HG03354 (cell line): ENCODE measurements around the gene DUSP5.
"Not testable (repeated sequence)": the region's sequence is repeated elsewhere in the genome, so short reads cannot be mapped to it uniquely, and the experiment has no call there.

Experiments
- ATAC-seq: cut with Tn5 transposase; IDR thresholded peaks from one replicate; pipeline ENCODE4 v1.9.1; 2021; ENCODE audit warnings: mild to moderate bottlenecking; ENCODE audit not compliant: unreplicated experiment, poor library complexity, severe bottlenecking

Gene DUSP5

DNA sequence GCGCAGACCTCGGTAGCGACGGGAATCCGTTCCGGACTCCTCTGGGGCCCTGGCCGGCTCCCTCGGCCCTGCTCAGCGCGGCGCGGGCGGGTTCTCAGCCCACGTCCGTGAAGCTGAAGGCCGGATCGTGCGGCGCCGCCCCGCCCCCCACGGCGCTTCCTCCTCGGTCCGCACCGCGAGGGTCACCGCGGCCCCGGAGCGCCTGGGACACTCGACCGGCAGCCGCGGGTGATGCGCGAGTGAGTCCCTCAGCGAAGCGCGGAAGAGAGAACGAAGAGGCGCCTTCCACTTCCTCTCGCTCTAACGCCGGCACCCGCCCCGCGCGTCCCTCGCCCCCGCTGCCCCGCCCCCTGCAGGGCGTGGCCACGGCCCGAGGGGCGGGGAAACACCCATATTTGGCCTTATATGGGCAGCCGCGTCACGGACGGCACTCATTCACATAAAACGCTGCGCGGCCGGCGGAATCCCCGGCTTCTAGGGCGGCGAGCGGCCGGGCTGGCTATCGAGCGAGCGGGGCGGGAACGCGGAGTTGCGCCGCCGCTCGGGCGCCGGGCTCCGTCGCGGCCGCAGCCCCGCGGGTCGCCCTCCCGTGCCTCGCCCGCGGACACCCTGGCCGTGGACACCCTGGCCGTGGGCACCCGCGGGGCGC, at the start of gene DUSP5:
Gene DUSP5 (plus strand): TSS at position 470 of the 649 bp plus-strand sequence. CDS start 215 bp downstream, outside the sequence.
- ATAC-seq, result peak; percentile 66

DNA sequence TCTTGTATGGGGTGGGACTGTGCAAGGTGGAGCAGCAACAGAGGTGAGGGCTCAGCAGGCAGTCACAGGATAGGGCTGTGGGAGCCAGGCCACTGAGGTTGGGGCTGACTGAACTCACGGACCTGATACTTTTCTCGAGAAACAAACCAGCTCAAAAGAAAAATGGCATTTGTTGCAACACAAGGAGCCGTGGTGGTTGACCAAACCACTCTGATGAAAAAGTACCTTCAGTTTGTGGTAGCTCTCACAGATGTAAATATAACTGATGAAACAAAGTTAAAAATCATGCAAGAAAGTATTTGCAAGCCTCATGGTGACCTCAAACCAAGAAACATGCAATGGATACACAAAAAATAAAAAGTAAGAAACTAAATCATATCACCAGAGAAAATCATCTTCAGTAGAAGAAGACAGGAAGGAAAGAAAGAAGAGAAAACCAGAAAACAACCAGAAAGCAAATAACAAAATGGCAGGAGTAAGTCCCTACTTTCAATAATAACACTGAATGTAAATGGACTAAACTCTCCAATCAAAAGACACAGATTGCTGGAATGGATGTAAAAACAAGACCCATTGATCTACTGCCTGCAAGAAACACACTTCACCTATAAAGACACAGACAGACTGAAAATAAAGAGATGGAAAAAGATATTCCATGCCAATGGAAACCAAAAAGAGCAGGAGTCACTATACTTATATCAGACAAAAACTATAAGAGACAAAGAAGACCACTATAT, 48.9 kb upstream of the DUSP5 start:
- no peak for ATAC-seq

GRCh38 chr10:110455446-110455845, 42.3 kb upstream of the DUSP5 start:
- ATAC-seq, result no peak

GRCh38 chr10:110456046-110456445, 41.7 kb upstream of the DUSP5 start:
- ATAC-seq, result no peak

- ATAC-seq, result no peak
Measured at GRCh38 chr10:110456523-110457091, 41.1 kb upstream of the DUSP5 start.

DNA sequence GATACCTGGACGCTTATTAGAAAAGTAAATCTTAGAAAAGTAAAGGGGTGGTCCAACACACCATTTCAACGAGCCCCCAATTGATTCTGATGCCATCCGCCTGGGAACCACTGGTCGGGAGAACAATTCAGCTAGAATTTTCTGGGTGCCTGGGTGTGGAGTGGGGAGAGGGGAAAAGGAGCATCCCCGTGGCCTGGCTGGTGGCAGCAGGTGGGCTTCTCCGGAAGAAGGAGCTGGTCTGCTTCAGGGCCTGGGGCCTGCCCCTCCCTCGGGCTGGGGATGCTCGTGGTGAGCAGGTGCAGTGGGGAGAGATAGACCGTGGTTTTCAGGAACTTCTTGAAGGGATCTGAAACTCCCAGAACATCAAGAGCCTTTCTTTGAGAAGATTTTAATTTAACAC, 39.9 kb upstream of the DUSP5 start:
- ATAC-seq, result no peak

GRCh38 chr10:110458266-110458920, 39.3 kb upstream of the DUSP5 start:
- ATAC-seq, result no peak

DNA sequence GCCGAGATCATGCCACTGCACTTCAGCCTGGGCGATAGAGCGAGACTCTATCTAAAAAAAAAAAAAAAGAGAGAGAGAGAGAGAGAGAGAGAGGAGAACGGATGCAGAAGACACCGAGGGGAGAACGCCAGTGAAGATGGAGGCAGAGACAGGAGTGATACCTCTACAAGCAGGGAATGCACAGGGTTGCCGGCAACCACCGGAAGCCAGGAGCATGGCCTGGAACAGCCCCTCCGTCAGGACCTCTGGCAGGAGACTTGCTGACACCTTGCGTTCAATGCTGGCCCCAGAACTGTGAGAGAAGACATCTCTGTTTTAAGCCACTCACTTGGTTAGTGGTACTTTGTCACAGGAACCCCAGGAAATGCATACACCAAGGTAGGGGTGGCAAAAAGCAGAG, 38.1 kb upstream of the DUSP5 start:
- no peak for ATAC-seq

DNA sequence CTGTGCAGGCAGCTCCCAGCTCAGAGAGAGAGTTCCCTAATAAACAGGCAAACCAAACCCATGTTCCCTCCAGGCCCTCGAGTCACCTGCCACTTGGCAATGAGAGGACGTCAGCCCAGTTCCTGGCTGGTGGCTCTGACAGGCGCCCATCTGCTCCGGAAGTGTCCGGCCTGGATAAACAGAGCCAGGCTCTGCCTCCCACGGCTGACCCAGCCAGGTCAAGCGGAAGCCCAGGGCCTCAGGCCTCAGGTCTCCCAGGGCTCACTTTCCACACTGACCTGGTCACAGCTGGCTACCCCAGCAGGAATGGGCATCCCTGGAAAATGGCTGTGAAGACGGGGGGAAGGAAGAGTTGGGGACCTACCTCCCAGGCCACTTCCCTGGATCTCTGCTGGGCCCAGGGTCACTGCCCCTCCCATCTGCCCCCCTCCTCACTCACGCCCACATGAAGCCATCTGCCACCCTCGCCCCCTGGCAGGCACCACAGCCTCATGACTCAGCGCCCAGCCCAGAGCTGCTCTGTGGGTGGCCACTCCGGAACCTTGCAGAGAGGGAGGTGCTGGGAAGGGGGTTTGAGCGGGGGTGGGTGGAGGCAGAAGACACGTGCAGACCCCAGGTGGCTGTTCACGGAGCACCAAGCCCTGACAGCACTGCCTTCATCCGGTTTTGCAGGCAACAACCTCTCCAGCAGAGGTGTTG, 37.4 kb upstream of the DUSP5 start:
- peak; percentile 47 for ATAC-seq

DNA sequence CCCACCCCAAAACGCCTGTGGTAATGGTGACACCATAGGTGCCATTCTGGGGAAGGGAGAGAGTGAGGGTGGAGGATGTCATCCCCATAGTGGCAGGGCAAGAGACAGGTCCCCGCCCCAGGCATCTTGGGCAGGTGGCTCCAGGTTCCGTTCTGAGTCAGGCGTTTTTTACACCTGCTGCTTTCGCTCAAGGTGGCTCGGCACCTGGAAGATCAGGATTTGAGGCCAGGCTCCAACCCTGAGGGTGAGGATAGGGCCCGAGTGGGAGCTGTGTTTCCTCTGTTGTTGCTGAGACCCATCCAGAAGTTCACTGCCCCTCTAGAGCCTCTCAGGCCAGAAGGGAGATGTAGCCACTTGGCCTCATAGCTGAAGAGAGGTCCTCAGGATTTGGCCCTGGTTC, 36.6 kb upstream of the DUSP5 start:
- no peak for ATAC-seq

GRCh38 chr10:110461530-110461929, 36.2 kb upstream of the DUSP5 start:
- no peak for ATAC-seq

DNA sequence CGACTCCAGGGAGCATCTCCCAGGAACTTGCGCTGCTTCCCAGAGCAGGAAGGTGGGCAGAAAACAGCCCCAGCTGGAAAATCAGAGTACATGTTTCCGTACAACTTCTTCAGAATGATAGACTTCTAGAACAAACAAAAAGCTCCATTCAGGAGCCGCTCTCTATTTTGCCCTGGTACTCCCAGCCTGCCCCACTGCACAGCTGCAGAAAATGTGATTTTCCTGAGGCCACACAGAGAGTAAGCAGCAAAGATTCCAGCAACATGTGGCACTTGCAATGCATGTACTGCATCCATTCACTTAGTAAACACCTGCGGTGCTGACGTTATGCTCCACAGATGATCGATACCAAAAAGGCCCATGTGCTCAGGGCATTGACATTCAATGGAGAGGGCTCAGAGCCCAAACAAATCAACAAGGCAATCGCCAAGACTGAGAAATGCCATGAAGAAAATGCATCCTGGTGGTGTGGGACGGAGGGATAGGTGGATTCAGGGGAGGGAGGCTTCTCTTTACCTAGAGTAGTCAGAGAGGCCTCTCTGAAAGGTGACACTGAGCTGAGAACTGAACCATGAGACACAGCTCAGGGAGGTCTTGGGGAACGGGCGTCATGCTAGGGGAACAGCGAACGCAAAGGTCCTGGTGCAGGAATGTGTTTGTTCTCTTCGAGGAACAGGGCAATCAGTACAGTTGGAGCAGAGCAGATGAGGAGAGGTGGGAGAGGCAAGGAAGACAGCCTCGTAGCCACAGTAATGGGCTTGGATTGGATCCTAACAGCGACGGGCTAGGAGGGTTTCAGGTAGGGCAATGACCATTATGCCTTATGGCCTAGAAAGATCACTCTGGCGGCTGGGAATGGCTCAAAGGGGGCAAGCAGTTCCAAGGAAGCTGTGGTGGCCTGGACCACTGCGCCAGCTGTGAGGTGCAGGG, 35.3 kb upstream of the DUSP5 start:
- no peak for ATAC-seq

GRCh38 chr10:110468258-110468657, 29.4 kb upstream of the DUSP5 start:
- not testable (repeated sequence) for ATAC-seq

DNA sequence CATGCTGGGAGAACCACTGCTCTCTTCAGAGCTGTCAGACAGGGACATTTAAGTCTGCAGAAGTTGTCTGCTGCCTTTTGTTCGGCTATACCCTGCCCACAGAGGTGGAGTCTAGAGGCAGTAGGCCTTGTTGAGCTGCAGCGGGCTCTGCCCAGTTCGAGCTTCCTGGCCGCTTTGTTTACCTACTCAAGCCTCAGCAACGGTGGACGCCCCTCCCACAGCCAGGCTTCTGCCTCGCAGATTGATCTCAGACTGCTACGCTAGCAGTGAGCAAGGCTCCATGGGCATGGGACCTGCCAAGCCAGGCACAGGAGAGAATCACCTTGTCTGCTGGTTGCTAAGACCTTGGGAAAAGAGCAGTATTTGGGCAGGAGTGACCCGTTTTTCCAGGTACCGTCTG, 27.2 kb upstream of the DUSP5 start:
- not testable (repeated sequence) for ATAC-seq

DNA sequence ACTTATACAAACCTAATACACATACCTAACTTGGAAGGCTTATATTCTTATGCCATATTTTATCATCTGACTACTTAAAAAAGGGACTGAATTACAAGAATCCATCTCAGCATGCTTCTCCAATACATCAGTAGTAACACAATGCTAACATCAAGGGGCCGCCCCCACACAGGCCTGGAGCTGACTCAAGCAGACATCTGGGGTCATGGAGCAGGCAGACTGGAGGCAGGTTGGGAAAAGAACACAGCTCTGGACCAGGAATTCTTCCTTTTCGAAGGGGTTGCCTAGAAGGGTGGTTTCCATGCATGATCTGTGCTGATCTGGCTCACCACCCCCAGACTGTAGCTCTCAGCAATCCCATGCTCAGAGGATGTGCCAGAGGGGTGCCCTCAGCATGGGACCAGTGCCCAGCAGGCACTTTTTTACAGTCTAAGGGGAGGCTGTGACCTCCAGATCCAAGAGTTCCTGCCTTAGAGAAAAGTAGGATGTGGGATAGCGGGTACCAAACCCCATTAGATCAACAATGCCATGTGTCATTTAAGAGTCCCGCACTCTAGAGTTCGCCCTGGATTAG, 26.1 kb upstream of the DUSP5 start:
- ATAC-seq, result no peak

DNA sequence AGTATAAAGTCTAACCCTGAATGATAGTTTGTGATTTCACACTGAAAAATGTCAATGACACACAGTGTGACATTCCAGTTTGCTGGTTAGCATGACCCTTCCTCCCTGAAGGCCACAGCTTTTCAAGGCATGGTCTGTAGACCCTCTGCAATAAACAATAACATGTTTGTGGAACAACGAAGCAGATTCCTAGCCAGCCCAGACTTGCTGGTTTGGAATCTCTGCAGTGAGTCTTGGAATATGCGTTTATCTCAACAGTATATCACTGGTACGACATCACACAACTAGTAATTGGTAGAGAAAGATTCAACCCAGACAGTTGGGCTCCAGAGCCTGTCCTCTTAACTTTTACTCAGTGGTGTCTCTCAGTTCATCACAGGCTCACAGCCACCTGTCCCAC, 23.7 kb upstream of the DUSP5 start:
- ATAC-seq, result no peak

DNA sequence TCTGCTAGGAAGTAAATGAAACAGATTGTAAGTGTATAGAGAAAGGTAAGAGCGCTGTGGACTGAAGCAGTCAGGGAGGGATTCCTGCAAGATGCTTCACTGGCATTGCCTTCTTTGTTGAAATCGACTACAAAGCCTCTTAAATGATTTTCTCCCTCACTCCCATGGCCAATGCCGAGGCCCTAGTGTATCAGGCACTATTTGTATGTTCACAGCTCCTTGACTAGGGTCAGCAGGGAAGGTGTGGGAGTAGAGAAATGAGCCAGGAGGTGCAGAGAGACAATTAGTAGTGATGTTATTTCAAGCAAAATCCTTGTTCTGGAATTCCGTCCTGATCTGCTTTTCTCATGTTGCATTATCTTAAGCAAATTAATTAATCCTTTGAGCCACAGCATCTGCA, 22.9 kb upstream of the DUSP5 start:
- no peak for ATAC-seq

DNA sequence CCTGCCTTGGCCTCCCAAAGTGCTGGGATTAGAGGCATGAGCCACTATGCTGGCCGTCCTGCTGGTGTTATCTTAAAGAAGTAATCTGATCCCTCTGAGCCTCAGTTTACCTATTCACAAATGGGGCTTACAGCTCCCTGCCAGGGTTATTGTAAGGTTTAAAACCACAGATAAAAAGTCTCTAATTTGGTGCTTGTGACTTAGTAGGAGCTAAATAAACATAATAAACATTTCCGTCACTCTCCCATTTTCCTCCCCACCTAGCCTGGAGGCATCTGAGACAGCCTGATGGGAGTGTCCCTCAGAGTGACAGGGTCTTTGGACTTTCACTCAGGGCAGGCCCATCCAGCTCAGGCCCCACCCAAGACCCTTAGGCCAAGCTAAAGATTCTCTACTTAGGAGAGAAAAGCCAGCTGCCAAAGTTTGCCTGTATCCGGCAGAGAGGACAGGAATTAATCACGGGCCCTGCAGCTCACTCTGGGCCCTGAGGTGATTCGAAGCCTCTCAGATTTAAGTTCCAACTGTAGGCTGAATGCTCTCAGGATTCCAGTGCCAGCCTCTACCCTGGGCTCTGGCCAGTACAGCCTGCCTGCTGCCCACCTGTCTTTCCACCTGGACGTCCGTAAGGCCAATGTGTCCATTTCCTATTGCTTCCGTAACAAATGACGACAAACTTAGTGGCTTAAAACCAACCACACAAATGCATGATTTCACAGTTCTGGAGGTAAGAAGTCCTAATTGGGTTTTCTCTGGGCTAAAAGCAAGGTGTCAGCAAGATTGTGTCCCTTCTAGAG, 21.8 kb upstream of the DUSP5 start:
- no peak for ATAC-seq
